GM12891 (cell line): ENCODE data around the gene MARCHF9.

Experiments
- POLR2A ChIP-seq: IDR thresholded peaks from 2 replicates; pipeline ENCODE4 v1.6.1; 2011; ENCODE audit warnings: low read depth, low read length, control low read depth
- POLR2AphosphoS5 ChIP-seq: IDR thresholded peaks from 2 replicates; pipeline ENCODE4 v1.6.1; 2011; ENCODE audit warnings: low read depth, low read length, control low read depth

DNA sequence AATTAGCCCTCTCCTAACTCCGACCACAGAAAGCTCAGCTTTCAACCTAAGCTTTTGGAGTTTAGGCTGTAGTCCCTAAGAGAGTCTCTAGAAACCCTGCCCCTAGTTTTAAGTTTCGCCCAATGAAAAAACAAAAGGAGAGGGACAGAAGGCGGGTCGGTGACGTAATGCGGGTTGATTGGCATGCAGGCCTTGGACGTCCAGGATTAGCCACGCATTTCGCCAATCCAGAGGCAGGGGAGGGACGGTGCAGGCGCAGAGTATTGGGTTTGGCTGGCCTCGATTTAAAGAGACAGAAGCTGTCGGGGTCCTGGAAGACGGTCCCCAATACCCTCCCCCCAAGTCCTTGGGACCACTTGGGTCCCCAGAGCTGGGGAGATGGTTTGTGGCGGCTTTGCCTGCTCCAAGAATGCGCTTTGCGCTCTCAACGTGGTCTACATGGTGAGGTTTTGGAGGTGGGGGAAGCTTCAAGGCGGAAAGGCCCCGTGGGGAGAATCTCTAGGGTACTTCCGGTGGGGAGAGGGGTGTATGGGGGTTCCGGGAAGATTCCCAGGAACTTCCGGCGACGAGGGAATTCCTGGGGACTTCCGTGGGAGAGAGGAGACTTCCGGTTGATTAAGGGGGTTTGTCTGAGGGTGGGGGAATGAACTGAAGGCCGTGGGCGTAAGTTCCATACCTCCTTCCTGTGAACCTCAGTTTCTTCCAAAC lies 10.0 kb upstream of the MARCHF9 start, which contains the start of gene TSPAN31:
- TF ChIP-seq POLR2AphosphoS5, result peak; percentile 73; the same call in 1 of the 2 replicates
- peak; percentile 3 for TF ChIP-seq POLR2A
